CD8-positive, alpha-beta memory T cell (primary cell): ENCODE measurements around the gene ACTG1. TPM values are rescaled to one million over a fixed set of nuclear protein-coding genes. Genes with fewer than 3 reads are reported as not detected.
A peak's percentile ranks its signal among the peaks of the same experiment; 100 is the strongest.

Experiments used
- CTCF ChIA-PET: fragments of 350-600 bp; sonication (Branson Sonifier 250); formaldehyde crosslinking; loops from one replicate; lab custom pipeline; 2021; ENCODE audit warnings: antibody characterized with exemption; lab: Charles Lee
- POLR2A ChIA-PET: fragments of 350-600 bp; sonication (Branson Sonifier 250); formaldehyde crosslinking; loops from one replicate; lab custom pipeline; 2021; ENCODE audit warnings: antibody characterized with exemption; lab: Charles Lee
- DNase-seq, 5 donors: peaks; one replicate each; pipeline versions ENCODE4 v3.0.0 to v3.0.0-alpha.2; 2020 to 2022; ENCODE audit warnings: mixed read lengths in 1 of 5
- H3K27ac ChIP-seq: one replicate; pipeline ENCODE4 v1.7.0; 2013; ENCODE audit warnings: low read depth, mild to moderate bottlenecking, low read length, moderate library complexity
- H3K27me3 ChIP-seq: 2 replicates; pipeline ENCODE4 v1.7.0; 2013; ENCODE audit warnings: low read length, mild to moderate bottlenecking; ENCODE audit not compliant: insufficient read depth, poor library complexity, severe bottlenecking
- H3K36me3 ChIP-seq: 2 replicates; pipeline ENCODE4 v1.7.0; 2013; ENCODE audit warnings: mild to moderate bottlenecking, low read length, moderate library complexity; ENCODE audit not compliant: insufficient read depth
- H3K4me1 ChIP-seq: 2 replicates; pipeline ENCODE4 v1.7.0; 2013; ENCODE audit warnings: mild to moderate bottlenecking, low read length, moderate library complexity; ENCODE audit not compliant: insufficient read depth
- H3K4me3 ChIP-seq: 2 replicates; pipeline ENCODE4 v1.7.0; 2013; ENCODE audit warnings: mild to moderate bottlenecking, low read length
- H3K9me3 ChIP-seq: 2 replicates; pipeline ENCODE4 v1.7.0; 2013; ENCODE audit warnings: mild to moderate bottlenecking, low read length
- H3K27ac Mint-ChIP-seq, 8 donors: one replicate each; pipeline ENCODE4 v1.8.0; 2020 to 2021; ENCODE audit warnings: mixed read lengths in 8 of 8, mild to moderate bottlenecking in 6 of 8, inconsistent platforms in 3 of 8, moderate library complexity in 3 of 8
- H3K27me3 Mint-ChIP-seq, 2 donors: one replicate each; pipeline ENCODE4 v1.8.0; 2020 to 2021; ENCODE audit warnings: mixed read lengths in 2 of 2, mild to moderate bottlenecking in 1 of 2, moderate library complexity in 1 of 2
- H3K36me3 Mint-ChIP-seq, 3 donors: one replicate each; pipeline ENCODE4 v1.8.0; 2020 to 2021; ENCODE audit warnings: mixed read lengths in 3 of 3, inconsistent platforms in 1 of 3, mild to moderate bottlenecking in 1 of 3
- H3K4me1 Mint-ChIP-seq, 3 donors: one replicate each; pipeline ENCODE4 v1.8.0; 2020 to 2021; ENCODE audit warnings: mixed read lengths in 3 of 3, inconsistent platforms in 1 of 3, mild to moderate bottlenecking in 1 of 3
- H3K4me3 Mint-ChIP-seq, 7 donors: one replicate each; pipeline ENCODE4 v1.8.0; 2020 to 2021; ENCODE audit warnings: mixed read lengths in 7 of 7, mild to moderate bottlenecking in 6 of 7, moderate library complexity in 4 of 7, inconsistent platforms in 2 of 7
- H3K9me3 Mint-ChIP-seq, 5 donors: one replicate each; pipeline ENCODE4 v1.8.0; 2020 to 2022; ENCODE audit warnings: mixed read lengths in 5 of 5, mild to moderate bottlenecking in 3 of 5, moderate library complexity in 2 of 5, inconsistent platforms in 1 of 5
- polyA plus RNA-seq: library from polyadenylated mRNA; unstranded; fragments of 300-500 nt; fragmentation: Illumina TruSeq; gene quantifications from one replicate; pipeline ENCODE4 v1.2.3, GENCODE V29; 2021
- total RNA-seq, 2 experiments: library from RNA; stranded (reverse); gene quantifications; one replicate each; pipeline ENCODE4 v1.2.3, GENCODE V29; 2021

Gene ACTG1
- total and polyA plus RNA-seq, 3 experiments from 2014 or later = 1,950 to 5,190 (median 5,175) TPM

GRCh38 chr17:81520021-81520901 lies 7.7 kb upstream of the ACTG1 start:
- H3K27me3 Mint-ChIP-seq = peaks cover 0 to 4% of the 10 kb centered on the region in 2 donors
- peaks cover 21 to 39% (median 26%) of the 10 kb centered on the region in 3 donors for H3K4me1 Mint-ChIP-seq
- H3K9me3 Mint-ChIP-seq = no peaks in the 10 kb centered on the region
- Histone ChIP-seq H3K36me3 (no peaks in the 10 kb centered on the region), H3K27ac (peak overlapping the region; percentile 24), H3K27me3 (peaks cover 13% of the 10 kb centered on the region), H3K9me3 (no peaks in the 10 kb centered on the region), H3K4me3 (no peak overlapping the region), H3K4me1 (peaks cover 36% of the 10 kb centered on the region)
- no peak for DNase-seq
- CTCF ChIA-PET = interaction anchor here (1.9 to 3.5 kb wide), 4 partner anchors 10 to 81 kb away, joined by 7 to 29 read pairs (median 14); partner anchors contain the start of gene FAAP100
- peak overlapping the region; percentile 10 to 85 (median 25) for H3K4me3 Mint-ChIP-seq
- H3K27ac Mint-ChIP-seq = peak overlapping the region in 4 of 8 donors; percentile 5 to 82 (median 68)
- peaks cover 0 to under 1% (median 0%) of the 10 kb centered on the region in 3 donors for H3K36me3 Mint-ChIP-seq
- POLR2A ChIA-PET = no interaction called here

- no peaks in the 10 kb centered on the region for H3K9me3 ChIP-seq
- Mint-ChIP-seq H3K4me3 (peak overlapping the region in 5 of 7 donors; percentile 15 to 85 (median 29)), H3K36me3 (peaks cover 0 to 1% (median 0%) of the 10 kb centered on the region in 3 donors), H3K4me1 (peaks cover 21 to 41% (median 28%) of the 10 kb centered on the region in 3 donors), H3K27ac (no peak overlapping the region), H3K27me3 (peaks cover 0 to 2% of the 10 kb centered on the region in 2 donors), H3K9me3 (no peaks in the 10 kb centered on the region)
- H3K36me3 ChIP-seq = no peaks in the 10 kb centered on the region
- ChIA-PET CTCF (interaction anchor here (0.7 to 3.5 kb wide), 10 partner anchors 10 to 227 kb away, joined by 3 to 29 read pairs (median 4); partner anchors contain the start of gene FAAP100), POLR2A (interaction anchor here (0.6 to 1.3 kb wide), 3 partner anchors 9 to 32 kb away, joined by 3 to 4 read pairs (median 3); no protein-coding TSS in a partner anchor)
- H3K4me1 ChIP-seq = peaks cover 37% of the 10 kb centered on the region
- peak overlapping the region; percentile 50 for H3K4me3 ChIP-seq
- peaks cover 10% of the 10 kb centered on the region for H3K27me3 ChIP-seq
- DNase-seq = peak; percentile 63 to 81 (median 72)
- H3K27ac ChIP-seq = peak overlapping the region; percentile 24
Observed at GRCh38 chr17:81519284-81520020, 6.9 kb upstream of the ACTG1 start.

- Mint-ChIP-seq H3K9me3 (no peaks in the 10 kb centered on the region), H3K36me3 (peaks cover 0 to 1% (median 0%) of the 10 kb centered on the region in 3 donors), H3K27ac (no peak overlapping the region), H3K4me3 (peak overlapping the region in 5 of 7 donors; percentile 4 to 69 (median 59)), H3K27me3 (peaks cover 0 to 2% of the 10 kb centered on the region in 2 donors), H3K4me1 (peaks cover 21 to 41% (median 28%) of the 10 kb centered on the region in 3 donors)
- Histone ChIP-seq H3K9me3 (no peaks in the 10 kb centered on the region), H3K4me1 (peaks cover 37% of the 10 kb centered on the region), H3K27me3 (peaks cover 4% of the 10 kb centered on the region), H3K27ac (no peak overlapping the region), H3K4me3 (peak overlapping the region; percentile 50), H3K36me3 (no peaks in the 10 kb centered on the region)
- ChIA-PET CTCF (interaction anchor here (0.7 to 3.5 kb wide), 10 partner anchors 11 to 227 kb away, joined by 3 to 29 read pairs (median 4); partner anchors contain the start of gene FAAP100), POLR2A (interaction anchor here (0.6 to 1.3 kb wide), 3 partner anchors 9 to 33 kb away, joined by 3 to 4 read pairs (median 3); no protein-coding TSS in a partner anchor)
- no peak for DNase-seq
Observed at GRCh38 chr17:81518785-81519283, 6.2 kb upstream of the ACTG1 start.

GRCh38 chr17:81518113-81518784 lies 5.7 kb upstream of the ACTG1 start:
- peak overlapping the region in 5 of 8 donors; percentile 78 to 88 (median 82) for H3K27ac Mint-ChIP-seq
- CTCF ChIA-PET = interaction anchor here (1.1 to 3.5 kb wide), 8 partner anchors 12 to 107 kb away, joined by 3 to 29 read pairs (median 6); partner anchors contain the start of gene FAAP100
- H3K27ac ChIP-seq = no peak overlapping the region

GRCh38 chr17:81517339-81518112 lies 4.9 kb upstream of the ACTG1 start:
- H3K27ac ChIP-seq = no peak overlapping the region
- peak overlapping the region in 4 of 8 donors; percentile 78 to 88 (median 84) for H3K27ac Mint-ChIP-seq

More at GRCh38 chr17:81518113-81518784, 5.7 kb upstream of the ACTG1 start:
- POLR2A ChIA-PET = interaction anchor here (0.6 to 1.3 kb wide), 2 partner anchors 8 to 33 kb away, joined by 3 to 4 read pairs; no protein-coding TSS in a partner anchor
- Histone ChIP-seq H3K9me3 (no peaks in the 10 kb centered on the region), H3K4me1 (peaks cover 37% of the 10 kb centered on the region), H3K4me3 (no peak overlapping the region), H3K27me3 (no peaks in the 10 kb centered on the region), H3K36me3 (no peaks in the 10 kb centered on the region)
- H3K36me3 Mint-ChIP-seq = peaks cover 0 to 1% (median 0%) of the 10 kb centered on the region in 3 donors
- no peak for DNase-seq
- peaks cover 21 to 47% (median 28%) of the 10 kb centered on the region in 3 donors for H3K4me1 Mint-ChIP-seq
- H3K9me3 Mint-ChIP-seq = no peaks in the 10 kb centered on the region
- peak overlapping the region; percentile 53 to 79 (median 68) for H3K4me3 Mint-ChIP-seq
- H3K27me3 Mint-ChIP-seq = peaks cover 0 to under 1% of the 10 kb centered on the region in 2 donors

GRCh38 chr17:81517009-81517338 lies 4.4 kb upstream of the ACTG1 start:
- DNase-seq = no peak
- ChIA-PET CTCF (interaction anchor here (1.6 kb wide), 1 partner anchor 108 kb away, joined by 3 read pairs; no protein-coding TSS in a partner anchor), POLR2A (interaction anchor here (0.6 kb wide), 1 partner anchor 32 kb away, joined by 3 read pairs; no protein-coding TSS in a partner anchor)
- H3K27me3 Mint-ChIP-seq = peaks cover 0 to 2% of the 10 kb centered on the region in 2 donors
- Histone ChIP-seq H3K4me1 (peaks cover 37% of the 10 kb centered on the region), H3K9me3 (no peaks in the 10 kb centered on the region), H3K4me3 (no peak overlapping the region), H3K27ac (no peak overlapping the region), H3K36me3 (no peaks in the 10 kb centered on the region), H3K27me3 (no peaks in the 10 kb centered on the region)
- H3K9me3 Mint-ChIP-seq = no peaks in the 10 kb centered on the region
- H3K4me3 Mint-ChIP-seq = peak overlapping the region in 3 of 7 donors; percentile 3 to 97 (median 86)
- peaks cover 21 to 49% (median 28%) of the 10 kb centered on the region in 3 donors for H3K4me1 Mint-ChIP-seq
- H3K27ac Mint-ChIP-seq = peak overlapping the region in 4 of 8 donors; percentile 15 to 89 (median 58)
- peaks cover 0 to 5% (median under 1%) of the 10 kb centered on the region in 3 donors for H3K36me3 Mint-ChIP-seq

More at GRCh38 chr17:81517339-81518112, 4.9 kb upstream of the ACTG1 start:
- POLR2A ChIA-PET = interaction anchor here (0.6 kb wide), 1 partner anchor 33 kb away, joined by 3 read pairs; no protein-coding TSS in a partner anchor
- no peak for DNase-seq
- H3K27me3 Mint-ChIP-seq = no peaks in the 10 kb centered on the region
- Histone ChIP-seq H3K27me3 (no peaks in the 10 kb centered on the region), H3K4me1 (peaks cover 37% of the 10 kb centered on the region), H3K36me3 (no peaks in the 10 kb centered on the region), H3K9me3 (no peaks in the 10 kb centered on the region), H3K4me3 (no peak overlapping the region)
- peaks cover 0 to 1% (median 0%) of the 10 kb centered on the region in 3 donors for H3K36me3 Mint-ChIP-seq
- CTCF ChIA-PET = interaction anchor here (1.1 to 3.5 kb wide), 4 partner anchors 33 to 108 kb away, joined by 3 to 29 read pairs (median 10); partner anchors contain the start of gene FAAP100
- peak overlapping the region; percentile 36 to 79 (median 68) for H3K4me3 Mint-ChIP-seq
- H3K9me3 Mint-ChIP-seq = no peaks in the 10 kb centered on the region
- H3K4me1 Mint-ChIP-seq = peaks cover 21 to 47% (median 28%) of the 10 kb centered on the region in 3 donors
